Measurements from ENCODE around the gene PRAF2. TPM values are rescaled to one million over a fixed set of nuclear protein-coding genes. Genes with fewer than 3 reads are reported as not detected.

The PRAF2 gene
- total RNA-seq, 4 donors from 2014 or later = 4.5 to 6.6 (median 4.7) TPM

DNA sequence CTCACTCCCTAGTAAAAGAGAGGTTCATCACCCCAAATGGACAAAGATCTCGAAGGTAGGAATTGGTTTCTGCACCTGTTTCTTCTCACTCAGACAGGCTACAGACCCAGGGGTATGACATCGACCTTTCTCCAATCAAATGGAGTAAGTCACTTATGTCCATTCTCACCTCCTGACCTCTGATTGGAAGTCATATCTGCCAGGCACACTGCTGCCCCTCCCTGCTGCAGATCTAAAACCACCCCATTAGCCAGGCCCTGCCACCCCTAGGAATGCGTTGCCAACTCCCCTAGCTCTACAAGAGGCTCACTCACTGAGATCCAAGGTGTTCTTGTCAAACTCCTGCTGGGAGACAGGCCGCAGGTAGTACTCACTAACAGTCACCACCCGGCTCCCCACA, 42.9 kb upstream of the PRAF2 start:
- H3K36me3 ChIP-seq = peaks cover 0 to 47% of the 10 kb centered on the region in 2 donors
- H3K9me3 ChIP-seq = no peaks in the 10 kb centered on the region
- no peaks in the 10 kb centered on the region for H3K27me3 ChIP-seq
- no peak overlapping the region for H3K4me3 ChIP-seq
- intact Hi-C loops (cut with DNase I; ENCODE audit: low total_unique reads) (no loop called here), in situ Hi-C loops (cut with MboI; ENCODE audit: low sequenced_read_pairs in 4 of 4) (no loop called here)
- TF ChIP-seq, protein P1, sequence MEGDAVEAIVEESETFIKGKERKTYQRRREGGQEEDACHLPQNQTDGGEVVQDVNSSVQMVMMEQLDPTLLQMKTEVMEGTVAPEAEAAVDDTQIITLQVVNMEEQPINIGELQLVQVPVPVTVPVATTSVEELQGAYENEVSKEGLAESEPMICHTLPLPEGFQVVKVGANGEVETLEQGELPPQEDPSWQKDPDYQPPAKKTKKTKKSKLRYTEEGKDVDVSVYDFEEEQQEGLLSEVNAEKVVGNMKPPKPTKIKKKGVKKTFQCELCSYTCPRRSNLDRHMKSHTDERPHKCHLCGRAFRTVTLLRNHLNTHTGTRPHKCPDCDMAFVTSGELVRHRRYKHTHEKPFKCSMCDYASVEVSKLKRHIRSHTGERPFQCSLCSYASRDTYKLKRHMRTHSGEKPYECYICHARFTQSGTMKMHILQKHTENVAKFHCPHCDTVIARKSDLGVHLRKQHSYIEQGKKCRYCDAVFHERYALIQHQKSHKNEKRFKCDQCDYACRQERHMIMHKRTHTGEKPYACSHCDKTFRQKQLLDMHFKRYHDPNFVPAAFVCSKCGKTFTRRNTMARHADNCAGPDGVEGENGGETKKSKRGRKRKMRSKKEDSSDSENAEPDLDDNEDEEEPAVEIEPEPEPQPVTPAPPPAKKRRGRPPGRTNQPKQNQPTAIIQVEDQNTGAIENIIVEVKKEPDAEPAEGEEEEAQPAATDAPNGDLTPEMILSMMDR (IDR thresholded peaks at IDR 0.05 in 4 of 5, conservative IDR thresholded peaks at IDR 0.05 in 1 of 5) = no peak
- no peak for TF ChIP-seq POLR2A (IDR thresholded peaks at IDR 0.05)
- DNase-seq = no peak
- no peaks in the 10 kb centered on the region for H3K4me1 ChIP-seq
- no peak overlapping the region for H3K27ac ChIP-seq
- no peak for ATAC-seq

DNA sequence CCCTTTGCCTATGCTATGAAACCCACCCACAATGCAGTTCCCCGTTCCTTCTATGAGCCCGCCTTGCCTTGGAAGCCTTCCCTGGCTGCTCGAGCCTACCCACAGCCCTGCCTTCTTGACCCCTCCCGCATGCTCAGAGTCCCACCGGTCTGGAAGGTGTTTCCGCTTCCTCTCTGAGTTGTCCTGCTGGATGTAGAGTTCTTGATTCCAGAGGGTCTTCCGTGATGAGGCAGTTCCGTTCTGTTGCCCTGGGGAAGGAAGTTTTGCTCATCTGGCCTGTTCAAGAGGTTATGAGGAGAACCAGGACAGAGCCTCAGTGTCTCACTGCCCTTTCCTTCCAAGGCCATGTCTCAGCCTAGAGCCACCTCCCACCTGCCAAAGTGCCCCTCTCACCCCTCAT, 42.3 kb upstream of the PRAF2 start:
- TF ChIP-seq, protein P1 (IDR thresholded peaks at IDR 0.05 in 4 of 5, conservative IDR thresholded peaks at IDR 0.05 in 1 of 5) = no peak
- no peak for TF ChIP-seq POLR2A (IDR thresholded peaks at IDR 0.05)
- no peaks in the 10 kb centered on the region for H3K4me1 ChIP-seq
- H3K27ac ChIP-seq = no peak overlapping the region
- ATAC-seq = no peak
- H3K9me3 ChIP-seq = no peaks in the 10 kb centered on the region
- intact Hi-C loops (cut with DNase I; ENCODE audit: low total_unique reads) (no loop called here), in situ Hi-C loops (cut with MboI; ENCODE audit: low sequenced_read_pairs in 4 of 4) (no loop called here)
- no peak for DNase-seq
- no peak overlapping the region for H3K4me3 ChIP-seq
- no peaks in the 10 kb centered on the region for H3K27me3 ChIP-seq
- peaks cover 0 to 49% of the 10 kb centered on the region in 2 donors for H3K36me3 ChIP-seq

DNA sequence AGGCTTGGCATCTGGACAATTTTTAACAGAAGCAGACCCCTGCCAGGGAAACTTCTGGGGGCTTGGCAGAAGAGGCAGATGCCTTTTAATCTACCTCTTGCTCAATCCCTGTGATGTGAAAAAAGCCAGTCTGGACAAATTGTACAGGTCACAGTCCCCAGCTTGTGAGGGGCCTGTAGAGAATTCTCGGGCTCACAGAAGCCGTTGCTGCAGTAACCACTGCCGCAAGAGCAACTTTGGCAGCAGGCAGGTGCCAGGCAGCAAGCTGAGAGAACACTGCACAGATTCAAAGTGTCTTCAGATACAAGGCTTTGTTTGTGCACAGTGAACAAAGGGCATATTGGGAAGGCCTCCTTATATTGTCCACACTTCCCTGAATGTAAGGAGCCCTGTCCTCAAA, 38.0 kb upstream of the PRAF2 start:
- Histone ChIP-seq H3K36me3 (peaks cover 0 to 38% of the 10 kb centered on the region in 2 donors), H3K4me3 (no peak overlapping the region), H3K9me3 (no peaks in the 10 kb centered on the region), H3K27me3 (no peaks in the 10 kb centered on the region), H3K4me1 (no peaks in the 10 kb centered on the region), H3K27ac (no peak overlapping the region)
- intact Hi-C loops (cut with DNase I; ENCODE audit: low total_unique reads) = no loop called here
- DNase-seq (no peak), ATAC-seq (no peak)
- no peak for TF ChIP-seq POLR2A (IDR thresholded peaks at IDR 0.05)
- TF ChIP-seq, protein P1 (IDR thresholded peaks at IDR 0.05 in 4 of 5, conservative IDR thresholded peaks at IDR 0.05 in 1 of 5) = no peak
- in situ Hi-C loops (cut with MboI; ENCODE audit: low sequenced_read_pairs in 4 of 4) = no loop called here

DNA sequence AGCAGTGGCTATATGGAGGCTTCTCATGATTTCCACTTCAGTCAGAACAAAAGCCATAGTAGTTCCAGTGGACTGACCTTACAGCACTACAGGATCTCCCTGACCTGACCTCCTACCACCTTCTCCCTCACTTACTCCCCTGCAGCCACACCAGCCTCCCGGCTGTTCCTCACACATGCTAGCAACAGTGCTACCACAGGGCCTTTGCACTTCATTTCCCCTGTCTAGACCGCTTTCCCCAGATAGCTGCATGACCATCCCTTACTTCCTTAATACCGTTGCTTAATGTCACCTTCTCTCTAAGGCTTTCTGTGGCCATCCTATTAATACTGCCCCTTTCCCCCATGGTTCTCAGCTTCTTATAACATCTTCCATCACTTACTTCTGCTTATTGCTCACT, 36.6 kb upstream of the PRAF2 start:
- Histone ChIP-seq H3K4me1 (no peaks in the 10 kb centered on the region), H3K9me3 (no peaks in the 10 kb centered on the region), H3K4me3 (no peak overlapping the region), H3K36me3 (peaks cover 0 to 25% of the 10 kb centered on the region in 2 donors), H3K27ac (no peak overlapping the region), H3K27me3 (no peaks in the 10 kb centered on the region)
- DNase-seq (no peak), ATAC-seq (no peak)
- TF ChIP-seq, protein P1 (IDR thresholded peaks at IDR 0.05 in 4 of 5, conservative IDR thresholded peaks at IDR 0.05 in 1 of 5) = no peak
- no peak for TF ChIP-seq POLR2A (IDR thresholded peaks at IDR 0.05)
- intact Hi-C loops (cut with DNase I; ENCODE audit: low total_unique reads) = no loop called here
- in situ Hi-C loops (cut with MboI; ENCODE audit: low sequenced_read_pairs in 4 of 4) = no loop called here

DNA sequence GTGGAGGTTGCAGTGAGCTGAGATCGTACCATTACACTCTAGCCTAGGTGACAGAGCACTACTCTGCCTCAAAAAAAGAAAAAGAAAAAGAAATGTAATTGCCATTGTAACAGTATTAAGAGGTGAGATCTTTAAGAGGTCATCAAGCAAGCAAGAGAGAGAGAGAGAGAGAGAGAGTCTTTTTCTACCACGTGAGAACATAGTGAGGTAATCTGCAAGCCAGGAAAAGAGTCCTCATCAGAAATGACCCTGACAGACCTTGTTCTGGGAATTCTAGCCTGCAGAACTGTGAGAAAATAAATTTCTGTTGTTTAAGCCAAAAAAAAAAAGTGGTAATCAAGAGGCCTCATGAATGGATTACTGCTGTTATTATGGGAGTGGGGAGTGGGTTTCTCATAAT, 34.8 kb upstream of the PRAF2 start:
- Histone ChIP-seq H3K27ac (no peak overlapping the region), H3K9me3 (no peaks in the 10 kb centered on the region), H3K36me3 (peaks cover 0 to 19% of the 10 kb centered on the region in 2 donors), H3K27me3 (no peaks in the 10 kb centered on the region), H3K4me3 (no peak overlapping the region), H3K4me1 (no peaks in the 10 kb centered on the region)
- intact Hi-C loops (cut with DNase I; ENCODE audit: low total_unique reads) (loop anchor here (10.0 kb wide), 1 partner anchor 214 kb away; the partner anchor contains the start of genes PQBP1 and TIMM17B), in situ Hi-C loops (cut with MboI; ENCODE audit: low sequenced_read_pairs in 4 of 4) (no loop called here)
- TF ChIP-seq POLR2A (IDR thresholded peaks at IDR 0.05) = no peak
- TF ChIP-seq, protein P1 (IDR thresholded peaks at IDR 0.05 in 4 of 5, conservative IDR thresholded peaks at IDR 0.05 in 1 of 5) = no peak
- ATAC-seq = no peak
- DNase-seq = no peak

Data from gastrocnemius medialis (tissue), 4 donors.